Neuronal stem cell (in vitro differentiated cells): ENCODE data around the gene CDH23.

Experiments
- DNase-seq: peaks from one replicate; pipeline ENCODE4 v3.0.0-alpha.2; 2013; ENCODE audit warnings: low spot score
- H2AFZ ChIP-seq: one replicate; pipeline ENCODE4 v1.6.1; 2013; ENCODE audit warnings: mild to moderate bottlenecking, low read length, inconsistent platforms
- H2AK5ac ChIP-seq: 2 replicates; pipeline ENCODE4 v1.6.1; 2013; ENCODE audit warnings: low read depth, mild to moderate bottlenecking, inconsistent platforms, low read length, moderate library complexity, mixed read lengths
- H2BK120ac ChIP-seq: 2 replicates; pipeline ENCODE4 v1.6.1; 2013; ENCODE audit warnings: low read depth, mild to moderate bottlenecking, inconsistent platforms, low read length, moderate library complexity, mixed read lengths
- H2BK12ac ChIP-seq: one replicate; pipeline ENCODE4 v1.6.1; 2013; ENCODE audit warnings: low read length, inconsistent platforms
- H2BK15ac ChIP-seq: 2 replicates; pipeline ENCODE4 v1.6.1; 2013; ENCODE audit warnings: mild to moderate bottlenecking, low read length, inconsistent platforms, mixed read lengths
- H2BK5ac ChIP-seq: one replicate; pipeline ENCODE4 v1.6.1; 2013; ENCODE audit warnings: inconsistent platforms, mild to moderate bottlenecking, low read length, moderate library complexity
- H3K14ac ChIP-seq: one replicate; pipeline ENCODE4 v1.6.1; 2013; ENCODE audit warnings: low read length, inconsistent platforms
- H3K18ac ChIP-seq: 2 replicates; pipeline ENCODE4 v1.6.1; 2013; ENCODE audit warnings: low read length, inconsistent platforms
- H3K23ac ChIP-seq: 2 replicates; pipeline ENCODE4 v1.6.1; 2013; ENCODE audit warnings: low read depth, mild to moderate bottlenecking, mixed read lengths, low read length, inconsistent platforms; ENCODE audit not compliant: poor library complexity
- H3K27ac ChIP-seq: replicated peaks from 3 replicates; pipeline ENCODE4 v1.5.1; 2013; ENCODE audit warnings: low read length, inconsistent platforms
- H3K27me3 ChIP-seq, 3 experiments: 2 replicates each; pipeline ENCODE4 v1.6.1; 2013; ENCODE audit warnings: low read length in 3 of 3, mild to moderate bottlenecking in 2 of 3, inconsistent platforms in 1 of 3, low read depth in 1 of 3, mixed read lengths in 1 of 3, moderate library complexity in 1 of 3; ENCODE audit not compliant: control insufficient read depth in 3 of 3, insufficient read depth in 3 of 3
- H3K36me3 ChIP-seq, 2 donors: replicated peaks in 1 of 2; 2 replicates each; pipeline ENCODE4 v1.6.1; 2013; ENCODE audit warnings: low read length in 2 of 2; ENCODE audit not compliant: control insufficient read depth in 2 of 2, insufficient read depth in 2 of 2
- H3K4ac ChIP-seq: 2 replicates; pipeline ENCODE4 v1.6.1; 2013; ENCODE audit warnings: inconsistent platforms, mild to moderate bottlenecking, low read length, moderate library complexity
- H3K4me1 ChIP-seq, 2 donors: 1 replicate in 1 of 2; 2 replicates in 1 of 2; pipeline ENCODE4 v1.6.1; 2013; ENCODE audit warnings: low read length in 2 of 2, low read depth in 1 of 2; ENCODE audit not compliant: control insufficient read depth in 2 of 2, insufficient read depth in 1 of 2
- H3K4me2 ChIP-seq: one replicate; pipeline ENCODE4 v1.6.1; 2013; ENCODE audit warnings: mild to moderate bottlenecking, low read length, inconsistent platforms; ENCODE audit not compliant: insufficient read depth, poor library complexity, severe bottlenecking
- H3K4me3 ChIP-seq, 2 donors: 2 replicates each; pipeline ENCODE4 v1.5.1; 2013; ENCODE audit warnings: low read length in 2 of 2, mild to moderate bottlenecking in 2 of 2, inconsistent platforms in 1 of 2, moderate library complexity in 1 of 2
- H3K79me1 ChIP-seq: one replicate; pipeline ENCODE4 v1.6.1; 2013; ENCODE audit warnings: low read depth, mild to moderate bottlenecking, inconsistent platforms, low read length, moderate library complexity
- H3K9ac ChIP-seq: one replicate; pipeline ENCODE4 v1.6.1; 2013; ENCODE audit warnings: mild to moderate bottlenecking, low read depth, low read length, inconsistent platforms; ENCODE audit not compliant: poor library complexity
- H3K9me3 ChIP-seq, 2 donors: replicated peaks in 1 of 2; 2 replicates each; pipeline versions ENCODE3 to v1.6.1; 2013; ENCODE audit warnings: low read length in 2 of 2, mild to moderate bottlenecking in 2 of 2, inconsistent platforms in 1 of 2, low read depth in 1 of 2, mixed read lengths in 1 of 2, moderate library complexity in 1 of 2; ENCODE audit not compliant: control insufficient read depth in 2 of 2, insufficient read depth in 1 of 2
- H4K8ac ChIP-seq: one replicate; pipeline ENCODE4 v1.6.1; 2013; ENCODE audit warnings: low read depth, mild to moderate bottlenecking, inconsistent platforms, low read length, moderate library complexity
- H4K91ac ChIP-seq: one replicate; pipeline ENCODE4 v1.6.1; 2013; ENCODE audit warnings: low read length, low read depth, mild to moderate bottlenecking, inconsistent platforms; ENCODE audit not compliant: poor library complexity
- WGBS, 2 donors: extraction: QIAGEN DNeasy Blood & Tissue Kit; methylation state at CpG; one replicate each; pipeline ENCODE4 v1.1.7; 2013; ENCODE audit warnings: missing lambda C conversion rate in 2 of 2, mixed read lengths in 1 of 2; ENCODE audit not compliant: insufficient read length in 2 of 2, insufficient replicate concordance in 1 of 2; ENCODE audit errors: extremely low coverage in 2 of 2; 5-methylcytosine and 5-hydroxymethylcytosine counted together

The CDH23 gene

DNA sequence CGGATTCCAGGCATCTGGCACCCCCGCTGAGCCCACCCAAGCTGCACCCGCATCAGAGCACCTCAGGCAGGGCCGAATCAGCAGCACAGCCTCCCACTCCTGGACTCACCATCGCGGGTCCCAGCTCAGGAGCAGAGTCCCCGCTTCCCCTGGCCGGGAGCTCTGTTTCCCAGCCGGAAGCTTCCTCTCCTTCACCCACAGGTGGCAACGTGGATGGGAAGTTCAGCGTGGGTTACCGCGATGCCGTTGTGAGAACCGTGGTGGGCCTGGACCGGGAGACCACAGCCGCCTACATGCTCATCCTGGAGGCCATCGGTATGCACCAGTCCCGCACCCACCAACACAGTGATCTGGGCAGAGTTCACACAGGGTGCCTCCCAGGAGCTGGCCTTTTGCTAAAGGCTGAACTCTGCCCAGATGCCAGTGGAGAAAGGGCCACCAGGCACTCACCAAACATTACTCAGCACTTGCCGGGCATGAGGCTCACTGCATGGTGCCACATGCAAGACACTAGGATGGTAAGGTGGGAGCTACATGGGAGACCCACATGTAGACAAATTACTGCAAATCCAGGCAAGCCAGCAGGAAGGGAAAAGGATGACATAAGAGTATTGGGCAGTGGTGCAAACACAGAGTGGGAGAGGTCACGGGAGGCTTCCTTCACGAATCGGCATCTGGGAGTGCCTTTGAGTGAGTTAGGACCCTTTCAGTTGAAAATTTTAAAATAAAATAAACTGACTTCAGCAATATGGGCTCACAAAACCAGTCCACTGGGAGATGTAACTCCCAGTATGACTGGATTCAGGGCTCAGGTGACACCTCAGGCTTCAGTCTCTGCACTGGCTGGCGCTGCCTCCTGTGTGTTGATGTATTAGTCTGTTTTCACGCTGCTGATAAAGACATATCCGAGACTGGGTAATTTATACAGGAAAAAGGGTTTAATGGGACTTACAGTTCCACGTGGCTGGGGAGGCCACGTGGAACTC, 312.5 kb downstream of the CDH23 start:
- Histone ChIP-seq H4K8ac (no peak overlapping the region), H3K18ac (peak overlapping the region; percentile 21), H3K9me3 (no peaks in the 10 kb centered on the region), H3K4ac (no peak overlapping the region), H3K14ac (no peak overlapping the region), H3K36me3 (no peaks in the 10 kb centered on the region), H3K79me1 (peaks cover 1% of the 10 kb centered on the region), H2BK12ac (no peak overlapping the region), H3K27me3 (peaks cover 0 to 12% (median 0%) of the 10 kb centered on the region in 3 experiments), H2BK15ac (peak overlapping the region; percentile 16), H3K9ac (peak overlapping the region; percentile 10), H2AK5ac (peak overlapping the region; percentile 86), H3K4me3 (no peak overlapping the region), H4K91ac (no peak overlapping the region), H2BK5ac (peak overlapping the region; percentile 16), H3K4me1 (peaks cover 0 to 9% of the 10 kb centered on the region in 2 donors), H2BK120ac (peak overlapping the region; percentile 63), H2AFZ (no peak overlapping the region), H3K4me2 (no peak overlapping the region), H3K27ac (no peak overlapping the region), H3K23ac (no peak overlapping the region)
- DNase-seq = no peak
- WGBS, 2 donors = no CpG with 5 or more reads among the region's 28 CpGs

DNA sequence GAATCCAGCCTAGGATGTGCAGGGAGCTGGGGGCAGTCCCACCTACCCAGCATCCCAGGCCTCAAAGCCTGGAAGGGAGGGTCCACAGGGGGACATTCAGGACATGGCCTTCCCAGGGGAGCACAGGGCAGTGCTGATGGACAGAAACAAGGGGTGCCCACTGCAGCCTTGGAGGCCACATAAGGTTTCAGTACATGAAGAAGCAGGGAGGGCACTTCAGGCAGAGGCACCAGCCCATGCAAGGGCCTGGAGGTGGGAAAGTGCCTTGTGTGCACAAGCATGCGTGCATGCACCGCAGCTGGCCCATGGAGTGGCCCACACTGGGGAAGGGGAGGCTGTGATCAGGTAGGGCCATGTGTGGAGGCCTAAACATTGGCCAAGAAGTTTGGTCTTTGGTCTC, 313.8 kb downstream of the CDH23 start:
- H2BK12ac ChIP-seq = no peak overlapping the region
- H3K4ac ChIP-seq = no peak overlapping the region
- no peaks in the 10 kb centered on the region for H3K9me3 ChIP-seq
- DNase-seq = no peak
- H3K4me3 ChIP-seq = no peak overlapping the region
- no peak overlapping the region for H3K14ac ChIP-seq
- no peak overlapping the region for H2AFZ ChIP-seq
- no peak overlapping the region for H3K23ac ChIP-seq
- no peak overlapping the region for H2BK120ac ChIP-seq
- H2BK5ac ChIP-seq = no peak overlapping the region
- H3K36me3 ChIP-seq = no peaks in the 10 kb centered on the region
- no peak overlapping the region for H3K27ac ChIP-seq
- no CpG with 5 or more reads among the region's 2 CpGs for WGBS, 2 donors
- H3K4me1 ChIP-seq = peaks cover 0 to 9% of the 10 kb centered on the region in 2 donors
- H3K79me1 ChIP-seq = peaks cover 2% of the 10 kb centered on the region
- H3K4me2 ChIP-seq = no peak overlapping the region
- no peak overlapping the region for H3K9ac ChIP-seq
- peak overlapping the region; percentile 0 for H2AK5ac ChIP-seq
- H3K18ac ChIP-seq = peak overlapping the region; percentile 59
- H4K8ac ChIP-seq = no peak overlapping the region
- H2BK15ac ChIP-seq = peak overlapping the region; percentile 76
- no peak overlapping the region for H4K91ac ChIP-seq
- H3K27me3 ChIP-seq = peaks cover 0 to 12% (median 0%) of the 10 kb centered on the region in 3 experiments

- peaks cover 0 to 12% (median 0%) of the 10 kb centered on the region in 3 experiments for H3K27me3 ChIP-seq
- H2BK12ac ChIP-seq = no peak overlapping the region
- no peak overlapping the region for H4K8ac ChIP-seq
- no peak overlapping the region for H3K4ac ChIP-seq
- H2AFZ ChIP-seq = no peak overlapping the region
- no peak overlapping the region for H2BK5ac ChIP-seq
- no peak for DNase-seq
- peak overlapping the region; percentile 32 for H2BK15ac ChIP-seq
- peak overlapping the region; percentile 0 for H2AK5ac ChIP-seq
- no peak overlapping the region for H2BK120ac ChIP-seq
- H3K23ac ChIP-seq = no peak overlapping the region
- H3K9me3 ChIP-seq = no peaks in the 10 kb centered on the region
- H3K9ac ChIP-seq = no peak overlapping the region
- H3K4me1 ChIP-seq = peaks cover 0 to 9% of the 10 kb centered on the region in 2 donors
- H3K79me1 ChIP-seq = peaks cover 2% of the 10 kb centered on the region
- no peak overlapping the region for H3K27ac ChIP-seq
- H3K18ac ChIP-seq = peak overlapping the region; percentile 15
- no CpG with 5 or more reads among the region's 6 CpGs for WGBS, 2 donors
- H3K14ac ChIP-seq = no peak overlapping the region
- H3K36me3 ChIP-seq = no peaks in the 10 kb centered on the region
- no peak overlapping the region for H3K4me2 ChIP-seq
- no peak overlapping the region for H3K4me3 ChIP-seq
- H4K91ac ChIP-seq = no peak overlapping the region
Measured at GRCh38 chr10:71711052-71711623, 314.4 kb downstream of the CDH23 start.

DNA sequence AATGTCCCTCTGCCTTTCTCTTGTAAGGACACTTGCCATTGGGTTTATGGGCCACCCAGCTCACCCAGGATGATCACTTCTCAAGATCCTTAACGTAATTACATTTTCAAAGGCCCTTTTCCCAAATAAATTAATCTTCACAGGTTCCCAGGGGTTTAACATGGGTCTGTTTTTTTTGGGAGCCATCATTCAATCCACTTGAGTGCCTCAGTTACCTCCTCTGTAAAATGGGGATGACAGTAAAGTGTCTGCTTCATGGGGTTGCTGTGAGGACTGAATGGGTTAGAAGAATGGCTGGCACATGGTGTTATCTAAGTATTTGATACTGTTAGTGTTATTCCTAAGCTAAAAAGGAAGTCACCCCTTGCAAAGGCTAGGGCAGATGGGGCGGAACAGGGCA, 315.4 kb downstream of the CDH23 start:
- no peak overlapping the region for H2AFZ ChIP-seq
- no peak for DNase-seq
- H3K27me3 ChIP-seq = peaks cover 0 to 11% (median 0%) of the 10 kb centered on the region in 3 experiments
- H2BK5ac ChIP-seq = no peak overlapping the region
- no peak overlapping the region for H2AK5ac ChIP-seq
- H3K4me3 ChIP-seq = no peak overlapping the region
- peaks cover 2% of the 10 kb centered on the region for H3K79me1 ChIP-seq
- H4K8ac ChIP-seq = no peak overlapping the region
- no peak overlapping the region for H2BK15ac ChIP-seq
- H3K4me2 ChIP-seq = no peak overlapping the region
- H3K23ac ChIP-seq = no peak overlapping the region
- H3K27ac ChIP-seq = no peak overlapping the region
- H3K14ac ChIP-seq = no peak overlapping the region
- H3K18ac ChIP-seq = no peak overlapping the region
- no peaks in the 10 kb centered on the region for H3K36me3 ChIP-seq
- no peaks in the 10 kb centered on the region for H3K9me3 ChIP-seq
- no peak overlapping the region for H2BK12ac ChIP-seq
- peaks cover 0 to 9% of the 10 kb centered on the region in 2 donors for H3K4me1 ChIP-seq
- H2BK120ac ChIP-seq = no peak overlapping the region
- no peak overlapping the region for H3K4ac ChIP-seq
- H4K91ac ChIP-seq = no peak overlapping the region
- H3K9ac ChIP-seq = no peak overlapping the region
- no CpG with 5 or more reads among the region's 2 CpGs for WGBS, 2 donors
